B cell (primary cell): ENCODE measurements around the gene FAM153A. TPM values are rescaled to one million over a fixed set of nuclear protein-coding genes. Genes with fewer than 3 reads are reported as not detected.
A peak's percentile ranks its signal among the peaks of the same experiment; 100 is the strongest.
"Not testable (repeated sequence)": the region's sequence is repeated elsewhere in the genome, so short reads cannot be mapped to it uniquely, and the experiment has no call there.

Experiments used
- ATAC-seq: fragments of 200-7000 bp; cut with Tn5 transposase; one replicate; pipeline ENCODE4 v1.10.0; 2021; ENCODE audit warnings: low read depth, mild to moderate bottlenecking, moderate number of reproducible peaks, moderate library complexity
- CTCF ChIA-PET: fragments of 350-600 bp; sonication (Branson Sonifier 250); formaldehyde crosslinking; loops from one replicate; lab custom pipeline; 2021; ENCODE audit warnings: antibody characterized with exemption, inconsistent platforms; lab: Charles Lee
- POLR2A ChIA-PET: fragments of 350-600 bp; sonication (Branson Sonifier 250); formaldehyde crosslinking; loops from one replicate; lab custom pipeline; 2021; ENCODE audit warnings: antibody characterized with exemption; lab: Charles Lee
- DNase-seq: peaks from one replicate; pipeline ENCODE4 v3.0.0; 2013
- H2AFZ ChIP-seq: 2 replicates; pipeline ENCODE4 v1.6.1; 2012; ENCODE audit warnings: mild to moderate bottlenecking, low read depth, low read length; ENCODE audit not compliant: insufficient read depth, poor library complexity, severe bottlenecking
- H3K27ac ChIP-seq, 2 donors: 1 replicate in 1 of 2; 2 replicates in 1 of 2; pipeline ENCODE4 v1.5.1; 2012 to 2013; ENCODE audit warnings: low read length in 2 of 2, mild to moderate bottlenecking in 2 of 2, moderate library complexity in 1 of 2
- H3K27me3 ChIP-seq, 4 experiments: fragments of 200-600 bp in 1 of 4; sonication (generic) in 1 of 4; replicated peaks in 1 of 4; 1 replicate in 2 of 4; 2 replicates in 2 of 4; pipeline versions ENCODE4 v1.6.1 to v1.7.0; 2013 to 2016; ENCODE audit warnings: low read length in 3 of 4, mild to moderate bottlenecking in 2 of 4, mixed read lengths in 1 of 4, moderate library complexity in 1 of 4; ENCODE audit not compliant: insufficient read depth in 4 of 4, control insufficient read depth in 3 of 4; ENCODE audit errors: control extremely low read depth in 1 of 4
- H3K36me3 ChIP-seq, 2 experiments: replicated peaks in 1 of 2; 1 replicate in 1 of 2; 2 replicates in 1 of 2; pipeline versions ENCODE4 v1.6.1 to v1.7.1; 2013; ENCODE audit warnings: low read length in 1 of 2; ENCODE audit not compliant: insufficient read depth in 2 of 2, control insufficient read depth in 1 of 2; ENCODE audit errors: control extremely low read depth in 1 of 2, extremely low read depth in 1 of 2
- H3K4me1 ChIP-seq, 2 donors: fragments of 200-600 bp in 1 of 2; sonication (generic) in 1 of 2; 1 replicate in 1 of 2; 2 replicates in 1 of 2; pipeline versions ENCODE4 v1.5.1 to v1.6.1; 2013 to 2017; ENCODE audit warnings: low read length in 2 of 2; ENCODE audit not compliant: control insufficient read depth in 2 of 2, insufficient read depth in 2 of 2
- H3K4me2 ChIP-seq: replicated peaks from 2 replicates; pipeline ENCODE3; 2012; ENCODE audit warnings: mild to moderate bottlenecking, low read depth, low read length; ENCODE audit not compliant: poor library complexity, severe bottlenecking
- H3K4me3 ChIP-seq, 5 experiments: fragments of 200-600 bp in 1 of 5; sonication (generic) in 1 of 5; 1 replicate in 3 of 5; 2 replicates in 2 of 5; pipeline versions ENCODE4 v1.5.1 to v1.7.0; 2011 to 2016; ENCODE audit warnings: low read length in 4 of 5, mild to moderate bottlenecking in 4 of 5, low read depth in 2 of 5, control low read depth in 1 of 5, moderate library complexity in 1 of 5; ENCODE audit not compliant: insufficient read depth in 1 of 5; ENCODE audit errors: control extremely low read depth in 1 of 5, extremely low read depth in 1 of 5
- H3K79me2 ChIP-seq: fragments of 200-600 bp; sonication (generic); one replicate; pipeline ENCODE4 v1.6.0; 2016; ENCODE audit warnings: low read length; ENCODE audit not compliant: control insufficient read depth, insufficient read depth
- H3K9ac ChIP-seq: fragments of 200-600 bp; sonication (generic); 2 replicates; pipeline ENCODE4 v1.6.1; 2017; ENCODE audit warnings: mild to moderate bottlenecking, low read length, moderate library complexity
- H3K9me3 ChIP-seq, 3 donors: one replicate each; pipeline versions ENCODE4 v1.6.1 to v1.7.1; 2013; ENCODE audit warnings: low read length in 2 of 3; ENCODE audit not compliant: control insufficient read depth in 2 of 3, insufficient read depth in 1 of 3; ENCODE audit errors: control extremely low read depth in 1 of 3
- H4K20me1 ChIP-seq: 2 replicates; pipeline ENCODE4 v1.6.0; 2012; ENCODE audit warnings: mild to moderate bottlenecking, low read length; ENCODE audit not compliant: insufficient read depth, control insufficient read depth, poor library complexity, severe bottlenecking
- H3K27ac Mint-ChIP-seq: one replicate; pipeline ENCODE4 v1.8.0; 2021; ENCODE audit warnings: mixed read lengths
- H3K27me3 Mint-ChIP-seq: one replicate; pipeline ENCODE4 v1.8.0; 2021; ENCODE audit warnings: mixed read lengths
- H3K4me1 Mint-ChIP-seq: one replicate; pipeline ENCODE4 v1.8.0; 2021; ENCODE audit warnings: mixed read lengths
- H3K4me3 Mint-ChIP-seq: one replicate; pipeline ENCODE4 v1.8.0; 2021; ENCODE audit warnings: mixed read lengths
- H3K9me3 Mint-ChIP-seq: one replicate; pipeline ENCODE4 v1.8.0; 2022; ENCODE audit warnings: mixed read lengths; ENCODE audit not compliant: insufficient read depth
- WGBS: methylation state at CpG from one replicate; pipeline ENCODE4 v1.1.5; 2013; ENCODE audit warnings: missing lambda C conversion rate; ENCODE audit not compliant: insufficient coverage; 5-methylcytosine and 5-hydroxymethylcytosine counted together
- intact Hi-C: fragments of 100-400 bp; cut with micrococcal nuclease; formaldehyde crosslinking; loops from one replicate; pipeline ENCODE4 v1.10.0; 2022
- polyA plus RNA-seq: library from polyadenylated mRNA; depleted of rRNA; stranded (reverse); fragments of >200 nt; gene quantifications from 2 replicates; pipeline ENCODE4 v1.2.3, GENCODE V29; 2012
- total RNA-seq, 2 donors: library from RNA; stranded (reverse); fragments of 120-200 nt in 1 of 2; gene quantifications; 1 replicate in 1 of 2; 2 replicates in 1 of 2; pipeline versions ENCODE4 v1.2.3 to v1.2.4, GENCODE V29; 2013 to 2022

Gene FAM153A
- total and polyA plus RNA-seq, 2 donors (not counting 1 experiment from before 2014, with no cell fraction given), result 0.17 to 1.5 TPM

DNA sequence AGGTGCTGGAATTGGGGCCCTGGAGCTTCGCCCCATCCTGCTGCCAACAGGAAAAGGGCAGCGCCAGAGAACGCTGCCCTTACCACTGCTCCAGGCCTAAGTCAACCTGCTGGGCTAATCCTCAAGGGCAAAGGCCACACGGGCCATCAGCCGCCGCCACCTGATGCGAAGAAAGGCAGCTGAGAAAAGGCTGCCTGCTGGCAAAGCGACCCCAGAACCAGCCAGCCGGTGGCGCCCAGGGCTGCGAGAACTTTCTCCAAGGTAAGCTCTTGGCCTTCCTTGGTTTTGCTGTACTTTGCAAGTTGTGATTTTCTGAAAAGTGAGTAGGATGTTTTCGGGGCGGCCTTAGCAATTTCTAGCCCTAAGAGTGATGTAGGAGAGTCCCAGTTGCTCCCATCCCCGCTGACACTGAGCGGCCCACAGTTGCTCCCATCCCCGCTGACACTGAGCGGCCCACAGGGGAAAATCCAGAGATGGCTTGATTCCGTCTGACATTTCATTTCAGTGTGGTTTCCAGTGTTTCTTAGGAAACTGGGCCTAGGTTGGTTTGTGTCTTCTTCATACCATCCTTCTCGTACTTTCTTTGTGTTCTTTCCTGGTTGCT is 15.6 kb upstream of the FAM153A start:
- H3K4me1 ChIP-seq, H3K27ac Mint-ChIP-seq, H3K36me3 ChIP-seq, POLR2A ChIA-PET, H3K4me3 Mint-ChIP-seq, ATAC-seq, H3K9ac ChIP-seq, H3K79me2 ChIP-seq, H3K9me3 Mint-ChIP-seq, H2AFZ ChIP-seq, CTCF ChIA-PET, H3K9me3 ChIP-seq, H3K27ac ChIP-seq, intact Hi-C loops, H3K4me3 ChIP-seq, H4K20me1 ChIP-seq, H3K27me3 ChIP-seq, H3K4me2 ChIP-seq, H3K27me3 Mint-ChIP-seq, H3K4me1 Mint-ChIP-seq: not testable (repeated sequence)
- no CpG with 5 or more reads among the region's 19 CpGs for WGBS
- peak; percentile 3 for DNase-seq

GRCh38 chr5:177793272-177793671 is 10.6 kb upstream of the FAM153A start:
- CTCF ChIA-PET, H3K4me3 ChIP-seq, H3K9ac ChIP-seq: not testable (repeated sequence)

DNA sequence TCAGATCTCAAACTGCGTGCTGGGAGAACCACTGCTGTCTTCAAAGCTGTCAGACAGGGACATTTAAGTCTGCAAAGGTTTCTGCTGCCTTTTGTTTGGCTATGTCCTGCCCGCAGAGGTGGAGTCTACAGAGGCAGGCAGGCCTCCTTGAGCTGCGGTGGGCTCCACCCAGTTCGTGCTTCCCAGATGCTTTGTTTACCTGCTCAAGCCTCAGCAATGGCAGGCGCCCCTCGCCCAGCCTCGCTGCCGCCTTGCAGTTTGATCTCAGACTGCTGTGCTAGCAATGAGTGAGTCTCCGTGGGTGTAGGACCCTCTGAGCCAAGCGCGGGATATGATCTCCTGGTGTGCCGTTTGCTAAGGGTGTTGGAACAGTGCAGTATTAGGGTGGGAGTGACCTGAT is 8.9 kb upstream of the FAM153A start:
- ATAC-seq, POLR2A ChIA-PET: not testable (repeated sequence)

More at GRCh38 chr5:177793272-177793671, 10.6 kb upstream of the FAM153A start:
- intact Hi-C loops, ATAC-seq, H3K27me3 Mint-ChIP-seq, H3K27ac ChIP-seq, DNase-seq, H3K36me3 ChIP-seq, H2AFZ ChIP-seq, POLR2A ChIA-PET, H3K4me2 ChIP-seq, H3K9me3 ChIP-seq, H3K4me1 Mint-ChIP-seq, H3K9me3 Mint-ChIP-seq, H3K27me3 ChIP-seq, H3K27ac Mint-ChIP-seq, H3K79me2 ChIP-seq, H3K4me3 Mint-ChIP-seq, H3K4me1 ChIP-seq, H4K20me1 ChIP-seq: not testable (repeated sequence)
- WGBS, result no CpG with 5 or more reads among the region's 9 CpGs

GRCh38 chr5:177782169-177782568 is 530 bp downstream of the FAM153A start:
- H3K36me3 ChIP-seq, H3K79me2 ChIP-seq, H3K9me3 ChIP-seq, H4K20me1 ChIP-seq, DNase-seq, H3K27me3 ChIP-seq, H3K27me3 Mint-ChIP-seq, H3K4me2 ChIP-seq, POLR2A ChIA-PET, H3K4me1 Mint-ChIP-seq, H3K4me1 ChIP-seq, H3K9ac ChIP-seq, H3K4me3 Mint-ChIP-seq, H3K4me3 ChIP-seq, intact Hi-C loops, H3K27ac Mint-ChIP-seq, H3K27ac ChIP-seq, H2AFZ ChIP-seq, ATAC-seq, H3K9me3 Mint-ChIP-seq, CTCF ChIA-PET: not testable (repeated sequence)
- WGBS, result no CpG with 5 or more reads among the region's 23 CpGs

More for the DNA sequence above, 8.9 kb upstream of the FAM153A start:
- H3K79me2 ChIP-seq, H4K20me1 ChIP-seq, H3K4me3 ChIP-seq, H3K36me3 ChIP-seq, CTCF ChIA-PET, H3K27ac ChIP-seq, H3K27me3 ChIP-seq, H3K4me1 ChIP-seq, H3K27ac Mint-ChIP-seq, H3K9ac ChIP-seq, H3K9me3 ChIP-seq, H3K4me3 Mint-ChIP-seq, DNase-seq, H3K4me1 Mint-ChIP-seq, H3K9me3 Mint-ChIP-seq, H3K4me2 ChIP-seq, H2AFZ ChIP-seq, H3K27me3 Mint-ChIP-seq, intact Hi-C loops: not testable (repeated sequence)
- WGBS, result 100% methylated on average over 2 of the region's 12 CpGs
